Fibroblast of lung (primary cell): ENCODE measurements around the gene SCN5A.

Source experiments
- CTCF ChIP-seq, 2 donors: IDR thresholded peaks in 1 of 2; conservative IDR thresholded peaks in 1 of 2; 1 replicate in 1 of 2; 2 replicates in 1 of 2; pipeline ENCODE4 v1.5.1; 2011 to 2012; ENCODE audit warnings: low read length in 2 of 2, control low read depth in 1 of 2, inconsistent platforms in 1 of 2, low read depth in 1 of 2, mild to moderate bottlenecking in 1 of 2
- EZH2 ChIP-seq: IDR thresholded peaks from 2 replicates; pipeline ENCODE4 v1.5.1; 2012; ENCODE audit warnings: low read length, control low read depth, mild to moderate bottlenecking; ENCODE audit errors: missing control alignments

DNA sequence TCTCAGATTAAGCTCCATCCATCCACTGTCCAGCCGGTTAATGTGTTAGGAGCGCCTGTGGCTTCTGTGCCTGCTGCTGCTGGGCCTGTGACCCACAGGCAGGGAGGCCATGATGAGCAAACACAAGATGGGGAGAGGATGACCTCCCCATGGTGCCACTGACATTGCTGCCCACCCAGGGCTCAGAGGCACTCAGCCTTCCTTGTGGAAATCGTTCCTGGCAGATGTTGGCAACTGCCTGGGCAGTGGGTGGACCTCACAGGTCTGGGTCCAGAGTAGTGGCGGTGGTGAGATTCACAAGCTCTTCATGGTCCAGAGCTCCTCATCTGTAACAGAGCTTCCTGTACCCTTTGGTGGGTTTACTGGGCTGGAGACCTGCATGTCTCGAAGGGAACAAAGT is 38.6 kb downstream of the SCN5A start:
- no peak for TF ChIP-seq CTCF (conservative IDR thresholded peaks at IDR 0.05 in 1 of 2, IDR thresholded peaks at IDR 0.05 in 1 of 2; ENCODE audit: low read depth in 1 of 2, low read length in 2 of 2)
- TF ChIP-seq EZH2: no peak
